ENCODE measurements around the gene EPHA10. TPM values are rescaled to one million over a fixed set of nuclear protein-coding genes. Genes with fewer than 3 reads are reported as not detected.

EPHA10 gene
- total RNA-seq, 1 experiment from 2014 or later, result 1.3 TPM

GRCh38 chr1:37719572-37720195 lies 45.2 kb downstream of the EPHA10 start:
- ChIA-PET POLR2A (no interaction called here), CTCF (no interaction called here)
- no peaks in the 10 kb centered on the region for H3K9me3 Mint-ChIP-seq
- H3K4me3 Mint-ChIP-seq, result no peak overlapping the region
- H3K27ac Mint-ChIP-seq, result no peak overlapping the region
- H3K27me3 Mint-ChIP-seq (ENCODE audit: low read depth), result no peaks in the 10 kb centered on the region
- peaks cover 6% of the 10 kb centered on the region; the same call in 1 of the 2 replicates for H3K4me1 Mint-ChIP-seq
- DNase-seq (ENCODE audit: low spot score), result no peak
- TF ChIP-seq HMGA2 (CRISPR knock-in tag; IDR thresholded peaks at IDR 0.05) (no peak), CDX4 (CRISPR knock-in tag; IDR thresholded peaks at IDR 0.05; ENCODE audit: borderline replicate concordance) (no peak), ZNF416 (CRISPR knock-in tag; IDR thresholded peaks at IDR 0.05) (no peak), OVOL2 (CRISPR knock-in tag; IDR thresholded peaks at IDR 0.05; ENCODE audit: borderline replicate concordance) (no peak), ZNF232 (CRISPR knock-in tag; IDR thresholded peaks at IDR 0.05) (no peak), AR (CRISPR knock-in tag; IDR thresholded peaks at IDR 0.05) (no peak), USF2 (CRISPR knock-in tag; IDR thresholded peaks at IDR 0.05) (no peak), E2F1 (CRISPR knock-in tag; IDR thresholded peaks at IDR 0.05) (no peak), ZNF219 (CRISPR knock-in tag; IDR thresholded peaks at IDR 0.05; ENCODE audit: borderline replicate concordance) (no peak)
- no peak for ATAC-seq
- H3K36me3 Mint-ChIP-seq, result no peaks in the 10 kb centered on the region

GRCh38 chr1:37718901-37719571 lies 45.9 kb downstream of the EPHA10 start:
- TF ChIP-seq SOX15 (CRISPR knock-in tag; IDR thresholded peaks at IDR 0.05) (no peak), TCF7 (CRISPR knock-in tag; IDR thresholded peaks at IDR 0.05; ENCODE audit: low read depth) (no peak), NR2C2 (CRISPR knock-in tag; IDR thresholded peaks at IDR 0.05) (no peak), ZNF232 (CRISPR knock-in tag; IDR thresholded peaks at IDR 0.05) (no peak), ZSCAN18 (CRISPR knock-in tag; IDR thresholded peaks at IDR 0.05) (no peak), AR (CRISPR knock-in tag; IDR thresholded peaks at IDR 0.05) (no peak), ELF4 (CRISPR knock-in tag; IDR thresholded peaks at IDR 0.05; ENCODE audit: low read depth) (no peak), CBFB (CRISPR knock-in tag; IDR thresholded peaks at IDR 0.05; ENCODE audit: low read depth) (no peak), ESRRA (CRISPR knock-in tag; IDR thresholded peaks at IDR 0.05; ENCODE audit: borderline replicate concordance) (no peak)
- H3K27me3 Mint-ChIP-seq (ENCODE audit: low read depth), result no peaks in the 10 kb centered on the region
- no peak for DNase-seq (ENCODE audit: low spot score)
- H3K9me3 Mint-ChIP-seq, result no peaks in the 10 kb centered on the region
- H3K4me1 Mint-ChIP-seq, result peaks cover 6% of the 10 kb centered on the region; the same call in 1 of the 2 replicates
- ATAC-seq, result no peak
- H3K4me3 Mint-ChIP-seq, result no peak overlapping the region
- POLR2A ChIA-PET, result no interaction called here
- H3K27ac Mint-ChIP-seq, result no peak overlapping the region
- CTCF ChIA-PET, result interaction anchor here (1.3 kb wide), 1 partner anchor 76 kb away, joined by 3 read pairs; no protein-coding TSS in a partner anchor
- no peaks in the 10 kb centered on the region for H3K36me3 Mint-ChIP-seq

All from WTC11 (cell line).